Measurements from ENCODE around the gene KLHL35.
"Not testable (repeated sequence)": the region's sequence is repeated elsewhere in the genome, so short reads cannot be mapped to it uniquely, and the experiment has no call there.

The KLHL35 gene

GRCh38 chr11:75423721-75424120 is 9.3 kb downstream of the KLHL35 start:
- DNase-seq (ENCODE audit: low read depth): no peak

GRCh38 chr11:75422248-75423231 is 10.5 kb downstream of the KLHL35 start:
- DNase-seq (ENCODE audit: low read depth): no peak

- DNase-seq (ENCODE audit: low read depth): no peak
Observed at GRCh38 chr11:75421902-75422247, 11.1 kb downstream of the KLHL35 start.

- DNase-seq (ENCODE audit: low read depth): no peak
Observed at GRCh38 chr11:75421035-75421602, 11.9 kb downstream of the KLHL35 start.

- no peak for DNase-seq (ENCODE audit: low read depth)
Observed at GRCh38 chr11:75420224-75421034, 12.6 kb downstream of the KLHL35 start.

GRCh38 chr11:75413864-75414263 is 19.1 kb downstream of the KLHL35 start:
- no peak for DNase-seq (ENCODE audit: low read depth)

GRCh38 chr11:75413146-75413545 is 19.9 kb downstream of the KLHL35 start:
- DNase-seq (ENCODE audit: low read depth): not testable (repeated sequence)

- not testable (repeated sequence) for DNase-seq (ENCODE audit: low read depth)
Observed at GRCh38 chr11:75409971-75410370, 23.0 kb downstream of the KLHL35 start.

- no peak for DNase-seq (ENCODE audit: low read depth)
Observed at GRCh38 chr11:75408957-75409219, 24.1 kb downstream of the KLHL35 start.

- no peak for DNase-seq (ENCODE audit: low read depth)
Observed at GRCh38 chr11:75406338-75406777, 26.6 kb downstream of the KLHL35 start.

- DNase-seq (ENCODE audit: low read depth): no peak
Observed at GRCh38 chr11:75403983-75404658, 28.9 kb downstream of the KLHL35 start.

GRCh38 chr11:75403037-75403436 is 30.0 kb downstream of the KLHL35 start:
- DNase-seq (ENCODE audit: low read depth): no peak

- no peak for DNase-seq (ENCODE audit: low read depth)
Observed at GRCh38 chr11:75402002-75402773, 30.8 kb downstream of the KLHL35 start.

GRCh38 chr11:75400146-75400865 is 32.7 kb downstream of the KLHL35 start:
- no peak for DNase-seq (ENCODE audit: low read depth)

- DNase-seq (ENCODE audit: low read depth): peak; percentile 87
Observed at GRCh38 chr11:75399344-75400145, 33.5 kb downstream of the KLHL35 start, which contains the start of gene RPS3. RPS3 (plus strand) TSS chr11:75399518; CDS start chr11:75399548, 30 bp downstream.

GRCh38 chr11:75398906-75399305 is 34.1 kb downstream of the KLHL35 start:
- no peak for DNase-seq (ENCODE audit: low read depth)

- DNase-seq (ENCODE audit: low read depth): no peak
Observed at GRCh38 chr11:75394085-75394840, 38.7 kb downstream of the KLHL35 start.

GRCh38 chr11:75389925-75390324 is 43.1 kb downstream of the KLHL35 start:
- DNase-seq (ENCODE audit: low read depth): no peak

- DNase-seq (ENCODE audit: low read depth): no peak
Observed at GRCh38 chr11:75389276-75389605, 43.8 kb downstream of the KLHL35 start.

Measured in stromal cell of bone marrow (primary cell).